NOMO-1 treated with DMSO at 0.1 percent for 48 hours (cell line): ENCODE results near the gene CHAD.
A peak's percentile ranks its signal among the peaks of the same experiment; 100 is the strongest.
"Not testable (repeated sequence)": the region's sequence is repeated elsewhere in the genome, so short reads cannot be mapped to it uniquely, and the experiment has no call there.

Source experiments
- DNase-seq: peaks from one replicate; lab custom pipeline; 2025; ENCODE audit not compliant: unreplicated experiment; lab: John Stamatoyannopoulos, UW

CHAD gene

GRCh38 chr17:50429793-50430192 is 38.9 kb downstream of the CHAD start:
- no peak for DNase-seq

- DNase-seq, result no peak
These were observed 39.8 kb downstream of the CHAD start for GRCh38 chr17:50428831-50429424.

- DNase-seq, result not testable (repeated sequence)
These were observed 40.6 kb downstream of the CHAD start for GRCh38 chr17:50428126-50428525.

GRCh38 chr17:50426814-50427787 is 41.6 kb downstream of the CHAD start:
- DNase-seq, result peak; percentile 33

GRCh38 chr17:50426472-50426782 is 42.3 kb downstream of the CHAD start:
- DNase-seq, result no peak

- DNase-seq, result peak; percentile 38
These were observed 42.8 kb downstream of the CHAD start, which contains the start of gene ACSF2 for GRCh38 chr17:50425682-50426471. Gene ACSF2, plus strand, starts transcription at chr17:50426218. Its CDS starts 44 bp downstream, at chr17:50426262.

GRCh38 chr17:50424996-50425681 is 43.5 kb downstream of the CHAD start:
- no peak for DNase-seq

- DNase-seq, result no peak
These were observed 44.3 kb downstream of the CHAD start for GRCh38 chr17:50424246-50424995.

- peak; percentile 60 for DNase-seq
These were observed 45.0 kb downstream of the CHAD start for GRCh38 chr17:50423553-50424159.

GRCh38 chr17:50422738-50423137 is 45.9 kb downstream of the CHAD start:
- DNase-seq, result no peak

- DNase-seq, result peak; percentile 70
These were observed 47.2 kb downstream of the CHAD start for GRCh38 chr17:50421308-50422051.

GRCh38 chr17:50420419-50421112 is 48.1 kb downstream of the CHAD start:
- peak; percentile 66 for DNase-seq

GRCh38 chr17:50419577-50419976 is 49.1 kb downstream of the CHAD start:
- DNase-seq, result not testable (repeated sequence)

- no peak for DNase-seq
These were observed 53.9 kb downstream of the CHAD start for GRCh38 chr17:50414808-50415207.
